Measurements from ENCODE around the gene ELF1. TPM values are rescaled to one million over a fixed set of nuclear protein-coding genes. Genes with fewer than 3 reads are reported as not detected.
"Not testable (repeated sequence)": the region's sequence is repeated elsewhere in the genome, so short reads cannot be mapped to it uniquely, and the experiment has no call there.

ELF1 gene
- total RNA-seq, 2 donors from 2014 or later, result 72.2 to 120 TPM

- H3K4me1 ChIP-seq, result peaks cover 25% of the 10 kb centered on the region
- intact Hi-C loops (cut with DNase I), result no loop called here
- no peaks in the 10 kb centered on the region for H3K9me3 ChIP-seq
- peak overlapping the region in 1 of 2 donors; percentile 32 for H3K9ac ChIP-seq (ENCODE audit: low read depth in 2 of 2, low read length in 2 of 2)
- peak overlapping the region; percentile 70 for H3K27ac ChIP-seq
- H3K36me3 ChIP-seq, result no peaks in the 10 kb centered on the region
- no peak overlapping the region for H3K4me3 ChIP-seq
- no peak for DNase-seq
- TF ChIP-seq CTCF (IDR thresholded peaks at IDR 0.05), result no peak
- no peaks in the 10 kb centered on the region for H3K27me3 ChIP-seq
Measured at GRCh38 chr13:40981361-40981760, 37.8 kb downstream of the ELF1 start.

- H3K9ac ChIP-seq (ENCODE audit: low read depth in 2 of 2, low read length in 2 of 2), result no peak overlapping the region
- peak overlapping the region; percentile 15 for H3K27ac ChIP-seq
- no peak overlapping the region for H3K4me3 ChIP-seq
- H3K27me3 ChIP-seq, result no peaks in the 10 kb centered on the region
- no peak for TF ChIP-seq CTCF (IDR thresholded peaks at IDR 0.05)
- no peak for DNase-seq
- no peaks in the 10 kb centered on the region for H3K9me3 ChIP-seq
- intact Hi-C loops (cut with DNase I), result no loop called here
- no peaks in the 10 kb centered on the region for H3K36me3 ChIP-seq
- peaks cover 27% of the 10 kb centered on the region for H3K4me1 ChIP-seq
Measured at GRCh38 chr13:40980461-40980860, 38.7 kb downstream of the ELF1 start.

GRCh38 chr13:40979232-40979631, 39.9 kb downstream of the ELF1 start:
- intact Hi-C loops (cut with DNase I), result no loop called here
- Histone ChIP-seq H3K4me1 (peaks cover 25% of the 10 kb centered on the region), H3K4me3 (peak overlapping the region; percentile 1), H3K9me3 (no peaks in the 10 kb centered on the region), H3K36me3 (no peaks in the 10 kb centered on the region), H3K27me3 (no peaks in the 10 kb centered on the region), H3K9ac (ENCODE audit: low read depth in 2 of 2, low read length in 2 of 2) (no peak overlapping the region), H3K27ac (no peak overlapping the region)
- no peak for DNase-seq
- TF ChIP-seq CTCF (IDR thresholded peaks at IDR 0.05), result no peak

- intact Hi-C loops (cut with DNase I); H3K4me3 ChIP-seq; H3K9ac ChIP-seq (ENCODE audit: low read depth in 2 of 2, low read length in 2 of 2); H3K36me3 ChIP-seq; H3K27ac ChIP-seq; H3K9me3 ChIP-seq; DNase-seq; H3K27me3 ChIP-seq: not testable (repeated sequence)
- H3K4me1 ChIP-seq, result peaks cover 28% of the 10 kb centered on the region
Measured at GRCh38 chr13:40978109-40978508, 41.0 kb downstream of the ELF1 start.

- Histone ChIP-seq H3K27me3 (no peaks in the 10 kb centered on the region), H3K27ac (peak overlapping the region; percentile 69), H3K9me3 (no peaks in the 10 kb centered on the region), H3K36me3 (no peaks in the 10 kb centered on the region), H3K4me1 (peaks cover 28% of the 10 kb centered on the region), H3K4me3 (no peak overlapping the region), H3K9ac (ENCODE audit: low read depth in 2 of 2, low read length in 2 of 2) (no peak overlapping the region)
- TF ChIP-seq CTCF (IDR thresholded peaks at IDR 0.05), result no peak
- no peak for DNase-seq
- intact Hi-C loops (cut with DNase I), result no loop called here
Measured at GRCh38 chr13:40975441-40975840, 43.7 kb downstream of the ELF1 start.

- intact Hi-C loops (cut with DNase I), result no loop called here
- H3K4me3 ChIP-seq, result no peak overlapping the region
Measured at GRCh38 chr13:40974460-40975407, 44.4 kb downstream of the ELF1 start.

More at GRCh38 chr13:40974460-40975407, 44.4 kb downstream of the ELF1 start:
- H3K9me3 ChIP-seq, result no peaks in the 10 kb centered on the region
- DNase-seq, result peak; percentile 55
- H3K36me3 ChIP-seq, result no peaks in the 10 kb centered on the region
- H3K9ac ChIP-seq (ENCODE audit: low read depth in 2 of 2, low read length in 2 of 2), result peak overlapping the region in 1 of 2 donors; percentile 81
- TF ChIP-seq CTCF (IDR thresholded peaks at IDR 0.05), result peak; percentile 34
- H3K27me3 ChIP-seq, result no peaks in the 10 kb centered on the region
- peak overlapping the region; percentile 69 for H3K27ac ChIP-seq
- H3K4me1 ChIP-seq, result peaks cover 32% of the 10 kb centered on the region
